Left ventricle myocardium superior (tissue), 1 donor: ENCODE data around the gene CYB561D2. TPM values are rescaled to one million over a fixed set of nuclear protein-coding genes. Genes with fewer than 3 reads are reported as not detected.
A peak's percentile ranks its signal among the peaks of the same experiment; 100 is the strongest.

ENCODE experiments used
- ATAC-seq: fragments of 200-7000 bp; cut with Tn5 transposase; one replicate; pipeline ENCODE4 v1.9.1; 2020; ENCODE audit warnings: mild to moderate bottlenecking, moderate library complexity
- DNase-seq: peaks from one replicate; pipeline ENCODE4 v3.0.0-alpha.2; 2020
- intact Hi-C: fragments of 100-400 bp; cut with micrococcal nuclease; formaldehyde crosslinking; loops from one replicate; pipeline ENCODE4 v1.11.0; 2022
- total RNA-seq: library from RNA; stranded (reverse); fragmentation: NEBNext Ultra II Directional; extraction: Animal tissue kit (Norgen Biotek cat#: 25700); gene quantifications from one replicate; pipeline ENCODE4 v1.2.1, GENCODE V29; 2021
- donor health status: DM: no; HTN: yes; CAD: no; lungs with severe emphysema.

The CYB561D2 gene
- total RNA-seq, 1 donor from 2014 or later, result 5.2 TPM

DNA sequence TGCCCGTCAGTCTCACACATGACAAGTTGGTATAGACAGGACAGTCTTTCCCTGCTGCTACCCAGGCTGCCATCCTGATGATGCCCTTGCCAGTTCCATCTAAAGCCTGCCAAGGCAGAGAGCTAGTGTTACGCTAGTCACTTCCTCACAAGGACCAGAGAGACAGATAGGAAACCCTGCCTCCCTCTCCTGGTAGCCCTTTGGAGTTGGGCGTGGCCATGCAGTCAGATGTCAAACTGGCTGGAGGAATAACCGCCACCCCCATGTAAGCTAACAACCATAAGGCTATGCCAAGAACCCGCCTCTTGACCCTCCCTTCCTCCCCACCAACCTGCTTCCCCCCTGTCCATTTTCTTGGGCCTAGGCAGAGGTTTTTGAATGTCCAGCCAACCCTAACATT, 5.9 kb downstream of the CYB561D2 start:
- intact Hi-C loops, result no loop called here
- DNase-seq, result peak; percentile 49

GRCh38 chr3:50357481-50357880, 6.8 kb downstream of the CYB561D2 start:
- intact Hi-C loops, result no loop called here
- DNase-seq (no peak), ATAC-seq (no peak)

More for the DNA sequence above, 5.9 kb downstream of the CYB561D2 start:
- peak; percentile 13 for ATAC-seq

DNA sequence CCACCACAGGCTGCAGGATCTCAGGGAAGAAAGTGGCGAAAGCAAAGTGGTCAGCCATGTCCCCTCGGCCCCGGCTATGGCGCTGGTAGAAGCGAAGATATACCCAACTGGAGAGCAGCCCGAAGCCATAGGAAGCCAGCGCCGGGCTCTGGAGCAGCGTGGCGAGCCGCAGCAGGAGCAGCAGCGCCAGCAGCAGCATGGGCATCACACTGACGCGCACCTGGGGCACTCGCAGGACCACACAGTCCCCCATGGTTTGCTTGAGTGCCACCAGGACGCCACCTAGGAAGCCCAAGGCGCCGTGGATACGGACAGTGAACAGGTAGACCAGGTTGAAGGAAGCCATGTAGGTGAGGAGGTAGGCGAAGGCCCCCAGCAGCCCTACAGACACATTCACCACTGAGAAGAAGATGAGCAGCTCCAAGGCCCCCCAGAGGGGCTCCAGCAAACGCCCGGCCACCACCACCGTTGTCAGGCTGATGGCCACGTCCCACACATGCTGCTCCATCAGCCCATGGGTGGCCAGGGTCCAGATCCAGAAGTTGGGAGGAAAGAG, 7.8 kb downstream of the CYB561D2 start:
- intact Hi-C loops, result no loop called here
- ATAC-seq, result no peak
- DNase-seq, result no peak

DNA sequence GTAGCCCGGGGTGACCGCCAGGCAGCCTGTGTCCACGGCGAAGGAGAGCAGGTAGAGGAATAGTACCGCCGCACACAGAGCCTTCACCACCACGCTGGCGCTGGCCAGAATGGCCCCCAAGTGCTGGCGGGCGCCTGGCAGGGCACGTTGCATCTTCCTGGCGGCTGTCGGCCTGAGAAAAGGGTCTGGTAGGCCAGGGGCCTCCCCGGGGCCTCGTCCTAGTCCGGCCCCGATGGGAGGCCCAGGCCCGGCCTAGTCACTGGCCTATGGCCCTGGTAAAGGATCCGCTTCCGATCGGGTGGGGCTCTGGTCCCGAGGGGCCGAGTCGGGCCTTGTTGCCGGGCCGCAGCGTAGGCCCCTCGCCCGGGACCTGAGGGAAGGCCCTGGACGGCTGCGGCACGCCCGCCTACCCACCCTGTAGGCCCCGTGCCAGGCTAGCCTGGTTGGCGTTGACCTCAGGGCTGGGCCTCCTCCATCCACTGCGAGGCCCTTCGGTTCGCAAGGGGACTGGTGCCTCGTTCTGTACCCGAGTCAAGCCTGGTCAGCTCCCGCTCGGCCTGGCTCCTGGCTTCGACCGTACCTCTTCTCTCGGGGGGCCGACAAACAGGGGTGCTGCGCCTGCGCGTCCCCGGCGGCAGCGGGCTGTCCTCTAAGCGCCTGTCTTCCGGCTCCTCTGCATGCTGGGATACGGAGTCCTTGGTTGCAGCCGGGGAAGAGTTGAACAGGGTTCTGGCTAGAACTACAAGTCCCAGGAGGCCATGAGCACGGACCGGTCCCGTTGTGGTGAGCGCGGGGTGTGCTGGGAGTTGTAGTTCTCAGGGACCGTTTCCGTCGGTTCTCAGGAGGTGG, 8.5 kb downstream of the CYB561D2 start, which contains the start of gene TMEM115:
TMEM115 (minus strand) TSS at position 611 of the 849 bp plus-strand sequence; CDS start at position 153, 458 bp downstream.
- peak; percentile 95 for ATAC-seq
- intact Hi-C loops, result no loop called here
- peak; percentile 96 for DNase-seq

GRCh38 chr3:50359760-50360110, 9.1 kb downstream of the CYB561D2 start:
- DNase-seq (no peak), ATAC-seq (no peak)
- intact Hi-C loops, result no loop called here

GRCh38 chr3:50364573-50365079, 14.0 kb downstream of the CYB561D2 start:
- intact Hi-C loops, result no loop called here
- DNase-seq (no peak), ATAC-seq (peak; percentile 43)

- ATAC-seq, result peak; percentile 88
- peak; percentile 89 for DNase-seq
- intact Hi-C loops, result no loop called here
Measured at GRCh38 chr3:50365080-50365841, 14.6 kb downstream of the CYB561D2 start.

DNA sequence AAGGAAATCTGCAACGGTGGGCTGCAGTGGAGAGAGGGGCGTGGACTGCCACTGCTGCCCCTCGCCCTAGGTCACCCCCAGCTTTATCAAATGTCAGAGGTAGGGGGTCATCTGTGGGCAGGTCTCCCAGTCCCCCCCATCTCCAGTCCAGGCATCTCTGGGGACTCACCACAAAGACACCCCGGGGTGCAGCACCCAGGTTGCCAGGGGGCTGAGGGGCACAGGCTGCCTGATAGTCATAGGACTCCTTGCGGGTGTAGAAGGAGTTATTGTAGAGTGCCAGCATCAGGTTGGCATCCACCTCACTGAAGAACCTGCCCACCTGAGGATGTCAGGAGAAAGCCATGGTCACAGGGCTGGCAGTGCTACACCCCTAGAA, 15.2 kb downstream of the CYB561D2 start:
- intact Hi-C loops, result no loop called here
- ATAC-seq (no peak), DNase-seq (no peak)

GRCh38 chr3:50369012-50369670, 18.5 kb downstream of the CYB561D2 start:
- intact Hi-C loops, result no loop called here
- ATAC-seq (no peak), DNase-seq (no peak)

DNA sequence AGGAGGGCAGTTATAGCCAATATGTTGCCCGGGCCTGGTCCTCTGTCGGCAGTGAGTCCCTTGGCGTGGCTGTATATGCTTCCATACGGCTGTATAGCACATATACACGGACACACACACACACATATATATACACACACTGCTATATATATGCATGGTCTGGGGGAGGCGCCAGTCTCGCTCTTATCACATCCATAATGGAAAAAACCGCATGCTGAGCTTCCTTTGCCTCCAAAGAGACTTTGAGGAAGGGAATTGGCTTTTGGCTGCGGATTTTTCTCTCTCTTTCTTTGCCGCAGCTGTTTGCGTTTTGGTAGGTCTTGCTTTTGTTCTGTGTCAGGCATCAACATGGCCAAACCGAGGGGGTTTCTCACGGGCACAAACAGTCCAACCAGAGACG, 19.9 kb downstream of the CYB561D2 start:
- DNase-seq (no peak), ATAC-seq (no peak)
- intact Hi-C loops, result no loop called here

DNA sequence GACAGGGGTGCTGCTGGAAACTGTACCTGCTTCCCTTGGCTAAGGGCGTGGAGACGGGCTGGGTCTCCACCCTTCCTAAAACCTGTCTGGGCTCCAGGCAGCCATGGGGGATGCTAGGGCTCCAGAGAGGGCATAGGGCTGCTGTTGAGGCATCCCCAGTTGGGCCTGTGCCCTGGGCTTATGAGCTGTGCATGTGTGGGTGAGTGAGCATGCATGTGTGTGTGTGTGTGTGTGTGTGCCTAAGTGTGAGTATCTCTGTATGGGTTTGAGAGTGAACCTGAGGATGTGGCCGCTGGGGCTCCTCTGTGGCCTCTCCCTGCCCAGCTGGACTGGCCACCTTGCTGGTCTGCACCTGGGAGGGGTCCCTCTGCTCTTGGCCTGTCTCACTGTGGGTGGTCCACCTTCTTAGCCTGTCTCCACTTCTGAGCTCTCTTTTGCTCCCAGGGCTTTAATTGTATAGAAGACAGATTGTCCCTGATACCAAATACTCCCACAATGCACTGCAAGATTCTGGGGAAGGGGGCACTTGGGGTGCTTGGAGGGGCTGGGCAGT, 20.5 kb downstream of the CYB561D2 start:
- DNase-seq (no peak), ATAC-seq (no peak)
- intact Hi-C loops, result no loop called here

DNA sequence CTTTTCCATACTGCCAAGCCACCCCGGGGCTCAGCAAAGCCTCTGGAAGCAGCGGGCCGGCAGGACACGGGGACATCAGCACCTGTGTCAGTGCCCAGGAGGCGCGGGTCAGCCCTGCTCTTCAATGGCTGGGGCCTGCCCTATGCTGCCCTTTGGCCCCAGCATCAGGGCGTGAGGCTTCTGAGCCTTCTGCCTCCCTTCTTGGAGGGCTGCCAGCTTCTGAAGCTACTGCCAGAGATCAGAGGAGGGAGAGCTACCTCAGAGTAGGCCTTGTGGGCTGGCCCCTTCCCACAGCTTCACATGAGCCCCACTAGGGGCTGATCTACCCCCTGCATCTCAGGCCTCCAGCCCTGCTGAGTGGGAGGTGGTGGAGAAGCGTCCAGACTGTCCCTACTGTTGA, 21.7 kb downstream of the CYB561D2 start:
- ATAC-seq (no peak), DNase-seq (no peak)
- intact Hi-C loops, result no loop called here

DNA sequence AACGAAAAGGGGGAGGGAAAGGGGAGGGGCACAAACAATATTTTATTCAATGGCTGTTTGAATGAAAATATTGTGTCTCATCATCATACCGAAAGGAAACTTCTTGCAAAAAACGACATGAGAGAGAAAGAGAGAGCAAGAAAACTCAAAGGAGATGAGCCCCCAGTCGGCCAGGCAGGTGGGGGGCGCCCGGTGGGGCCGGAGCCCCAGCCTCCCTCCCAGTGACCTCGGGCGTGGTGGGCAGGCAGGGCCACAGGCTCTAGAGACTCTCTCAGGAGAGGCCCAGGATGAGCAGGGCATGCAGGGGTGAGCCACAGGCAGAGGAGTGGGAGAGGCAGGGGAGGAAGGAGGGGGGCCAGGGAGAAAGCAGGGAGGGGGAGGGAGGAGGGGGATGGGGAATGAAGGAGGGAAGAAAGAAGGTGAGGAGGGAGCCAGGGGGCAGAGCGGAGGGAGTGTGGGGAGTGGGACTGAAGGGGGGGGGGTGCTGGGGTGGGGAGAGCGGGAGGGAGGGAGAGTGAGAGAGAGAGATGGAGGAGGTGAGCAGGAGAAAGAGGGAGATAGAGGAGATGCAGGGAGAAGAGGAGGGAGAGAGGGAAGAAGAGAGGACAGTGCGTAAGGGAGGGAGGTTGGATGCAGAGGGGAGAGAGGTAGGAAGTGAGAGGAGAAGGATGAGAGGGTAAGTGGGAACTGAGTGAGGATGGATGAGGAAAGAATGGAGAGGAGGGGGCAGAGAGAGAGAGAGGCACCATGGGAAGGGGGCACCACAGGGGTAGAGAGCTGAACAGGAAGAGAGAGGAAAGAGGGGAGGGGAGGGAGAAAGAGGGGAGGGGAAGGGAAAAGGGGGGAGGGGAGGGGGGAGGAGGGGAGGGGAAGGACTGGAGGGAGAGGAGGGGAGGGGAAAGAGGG, 22.7 kb downstream of the CYB561D2 start:
- intact Hi-C loops, result no loop called here
- ATAC-seq, result no peak
- no peak for DNase-seq

GRCh38 chr3:50374363-50375257, 23.9 kb downstream of the CYB561D2 start:
- ATAC-seq (no peak), DNase-seq (no peak)
- intact Hi-C loops, result no loop called here

DNA sequence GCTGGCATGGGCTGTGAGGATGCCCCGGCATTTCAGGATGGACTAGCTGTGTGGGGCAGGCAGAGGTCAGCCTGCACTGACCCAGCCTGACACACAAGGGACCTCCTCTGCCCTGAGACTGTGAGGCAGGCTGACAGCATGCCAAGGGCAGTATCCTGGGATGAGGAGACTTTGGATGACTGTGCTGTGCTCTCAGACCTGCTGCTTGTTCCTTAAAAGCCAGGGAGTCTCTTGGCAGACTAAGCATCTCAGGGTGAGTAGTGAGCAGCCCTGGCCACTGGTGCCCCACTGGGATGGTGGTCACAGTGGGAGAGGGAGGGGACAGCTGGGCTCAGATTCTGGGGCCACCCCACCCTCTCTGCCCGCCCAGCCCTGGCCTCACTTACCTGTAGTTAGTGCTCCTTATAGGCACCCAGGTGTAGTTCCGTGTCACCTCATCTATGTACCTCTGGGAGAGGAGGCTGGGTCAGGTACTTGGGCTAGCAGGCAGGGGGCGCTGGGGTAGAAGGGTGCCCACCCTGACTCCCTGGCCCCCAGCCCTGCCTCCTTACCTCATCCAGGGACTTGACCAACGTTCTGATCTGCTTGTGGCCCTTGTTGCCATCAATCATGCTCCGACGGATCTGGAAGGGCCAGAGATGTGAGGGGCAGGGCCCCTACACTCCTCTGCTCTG, 24.7 kb downstream of the CYB561D2 start:
- no peak for DNase-seq
- intact Hi-C loops, result no loop called here

DNA sequence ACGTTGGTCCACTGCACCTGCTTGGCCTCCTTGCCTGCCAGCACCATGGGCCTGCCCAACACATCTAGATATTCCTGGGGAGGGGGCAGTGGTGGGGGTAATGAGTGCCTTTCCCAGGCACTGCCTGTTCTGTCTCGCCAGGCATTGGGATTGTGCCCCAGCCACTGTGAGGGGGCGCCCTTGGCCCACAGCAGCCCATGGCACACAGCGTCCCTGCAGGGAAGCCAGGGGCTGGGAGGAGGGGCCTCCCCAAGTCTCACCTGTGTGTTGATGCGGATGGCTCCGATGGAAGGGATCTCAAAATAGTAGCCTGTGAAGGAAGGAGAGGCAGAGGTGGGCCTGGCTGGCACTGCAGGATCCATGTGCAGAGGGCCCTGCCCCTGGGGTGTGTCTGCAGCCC, 27.4 kb downstream of the CYB561D2 start:
- ATAC-seq (no peak), DNase-seq (no peak)
- intact Hi-C loops, result no loop called here

More for the DNA sequence above, 24.7 kb downstream of the CYB561D2 start:
- no peak for ATAC-seq

GRCh38 chr3:50378757-50379156, 28.1 kb downstream of the CYB561D2 start:
- no peak for DNase-seq
- ATAC-seq, result no peak
- intact Hi-C loops, result no loop called here
